Ovary (tissue), 3 donors: ENCODE results near the gene USP24.
"Not testable (repeated sequence)": the region's sequence is repeated elsewhere in the genome, so short reads cannot be mapped to it uniquely, and the experiment has no call there.

Source experiments
- EP300 ChIP-seq: sonication (generic); formaldehyde crosslinking; IDR thresholded peaks from one replicate; pipeline ENCODE4 v1.6.1; 2017; ENCODE audit warnings: antibody characterized with exemption
- TF ChIP-seq, protein P1 (sequence below), 3 donors: fragments of 450-650 bp in 2 of 3; fragments of 200-600 bp in 1 of 3; IDR thresholded peaks; one replicate each; pipeline versions ENCODE4 v1.5.1 to v1.8.0; 2016 to 2022; ENCODE audit warnings: antibody characterized with exemption in 3 of 3, mild to moderate bottlenecking in 1 of 3
- donor health status: DM: no; HTN: no; CAD: no.

DNA sequence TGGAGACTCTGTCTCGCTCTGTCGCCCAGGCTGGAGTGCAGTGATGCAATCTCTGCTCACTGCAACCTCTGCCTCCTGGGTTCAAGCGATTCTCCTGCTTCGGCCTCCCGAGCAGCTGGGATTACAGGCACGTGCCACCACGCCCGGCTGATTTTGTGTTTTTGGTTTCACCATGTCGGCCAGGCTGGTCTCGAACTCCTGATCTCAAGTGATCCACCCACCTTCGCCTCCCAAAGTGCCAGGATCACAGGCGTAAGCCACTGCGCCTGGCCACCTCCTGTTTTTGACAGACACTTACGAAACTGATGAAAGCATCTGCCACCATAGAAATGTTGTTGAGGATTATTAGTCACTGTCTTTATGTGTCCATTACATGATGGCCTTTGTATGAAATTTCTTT is 106.2 kb downstream of the USP24 start:
- not testable (repeated sequence) for TF ChIP-seq EP300
- TF ChIP-seq, protein P1, sequence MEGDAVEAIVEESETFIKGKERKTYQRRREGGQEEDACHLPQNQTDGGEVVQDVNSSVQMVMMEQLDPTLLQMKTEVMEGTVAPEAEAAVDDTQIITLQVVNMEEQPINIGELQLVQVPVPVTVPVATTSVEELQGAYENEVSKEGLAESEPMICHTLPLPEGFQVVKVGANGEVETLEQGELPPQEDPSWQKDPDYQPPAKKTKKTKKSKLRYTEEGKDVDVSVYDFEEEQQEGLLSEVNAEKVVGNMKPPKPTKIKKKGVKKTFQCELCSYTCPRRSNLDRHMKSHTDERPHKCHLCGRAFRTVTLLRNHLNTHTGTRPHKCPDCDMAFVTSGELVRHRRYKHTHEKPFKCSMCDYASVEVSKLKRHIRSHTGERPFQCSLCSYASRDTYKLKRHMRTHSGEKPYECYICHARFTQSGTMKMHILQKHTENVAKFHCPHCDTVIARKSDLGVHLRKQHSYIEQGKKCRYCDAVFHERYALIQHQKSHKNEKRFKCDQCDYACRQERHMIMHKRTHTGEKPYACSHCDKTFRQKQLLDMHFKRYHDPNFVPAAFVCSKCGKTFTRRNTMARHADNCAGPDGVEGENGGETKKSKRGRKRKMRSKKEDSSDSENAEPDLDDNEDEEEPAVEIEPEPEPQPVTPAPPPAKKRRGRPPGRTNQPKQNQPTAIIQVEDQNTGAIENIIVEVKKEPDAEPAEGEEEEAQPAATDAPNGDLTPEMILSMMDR (IDR thresholded peaks at IDR 0.05) = not testable (repeated sequence)
